Omental fat pad (tissue), 4 donors: ENCODE data around the gene CAMK4. TPM values are rescaled to one million over a fixed set of nuclear protein-coding genes. Genes with fewer than 3 reads are reported as not detected.

Experiments
- ATAC-seq: fragments of 150-250 bp; one replicate; pipeline ENCODE4 v1.9.1; 2016; ENCODE audit warnings: mild to moderate bottlenecking, moderate library complexity; ENCODE audit not compliant: low FRiP score
- DNase-seq: peaks from one replicate; pipeline ENCODE4 v3.0.0-alpha.2; 2019; ENCODE audit warnings: low spot score
- total RNA-seq, 4 donors: library from RNA; depleted of rRNA; stranded (reverse); fragments of >200 nt; gene quantifications; one replicate each; pipeline ENCODE4 v1.1.0, GENCODE V29; 2016
- TF ChIP-seq, protein P1 (sequence below), 3 donors: fragments of 450-650 bp; IDR thresholded peaks; one replicate each; pipeline ENCODE4 v1.5.1; 2016 to 2017; ENCODE audit warnings: antibody characterized with exemption in 3 of 3, mild to moderate bottlenecking in 3 of 3, moderate library complexity in 2 of 3

The CAMK4 gene
- total RNA-seq, 4 donors from 2014 or later = 0.44 to 3.8 (median 1.7) TPM

GRCh38 chr5:111198281-111198966 lies 25.8 kb upstream of the CAMK4 start:
- DNase-seq = no peak
- no peak for ATAC-seq
- TF ChIP-seq, protein P1, sequence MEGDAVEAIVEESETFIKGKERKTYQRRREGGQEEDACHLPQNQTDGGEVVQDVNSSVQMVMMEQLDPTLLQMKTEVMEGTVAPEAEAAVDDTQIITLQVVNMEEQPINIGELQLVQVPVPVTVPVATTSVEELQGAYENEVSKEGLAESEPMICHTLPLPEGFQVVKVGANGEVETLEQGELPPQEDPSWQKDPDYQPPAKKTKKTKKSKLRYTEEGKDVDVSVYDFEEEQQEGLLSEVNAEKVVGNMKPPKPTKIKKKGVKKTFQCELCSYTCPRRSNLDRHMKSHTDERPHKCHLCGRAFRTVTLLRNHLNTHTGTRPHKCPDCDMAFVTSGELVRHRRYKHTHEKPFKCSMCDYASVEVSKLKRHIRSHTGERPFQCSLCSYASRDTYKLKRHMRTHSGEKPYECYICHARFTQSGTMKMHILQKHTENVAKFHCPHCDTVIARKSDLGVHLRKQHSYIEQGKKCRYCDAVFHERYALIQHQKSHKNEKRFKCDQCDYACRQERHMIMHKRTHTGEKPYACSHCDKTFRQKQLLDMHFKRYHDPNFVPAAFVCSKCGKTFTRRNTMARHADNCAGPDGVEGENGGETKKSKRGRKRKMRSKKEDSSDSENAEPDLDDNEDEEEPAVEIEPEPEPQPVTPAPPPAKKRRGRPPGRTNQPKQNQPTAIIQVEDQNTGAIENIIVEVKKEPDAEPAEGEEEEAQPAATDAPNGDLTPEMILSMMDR (IDR thresholded peaks at IDR 0.05) = no peak

DNA sequence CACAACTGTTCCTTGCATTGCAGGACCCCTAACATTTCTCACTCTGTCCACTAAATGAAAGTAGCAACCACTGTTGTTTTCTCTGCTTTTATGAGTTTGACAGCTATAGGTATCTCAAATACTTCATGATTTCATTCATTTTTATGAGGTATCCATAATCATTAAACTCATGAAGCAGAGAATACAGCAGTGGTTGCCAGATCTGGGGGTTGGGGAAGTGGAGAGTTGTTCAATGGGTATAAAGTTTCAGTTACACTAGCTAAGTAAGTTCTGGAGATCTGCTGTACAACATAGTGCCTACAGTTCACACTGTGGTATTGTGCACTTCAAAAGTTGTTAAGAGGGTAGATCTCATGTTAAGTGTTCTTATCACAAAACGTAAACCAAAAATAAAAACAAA lies 23.4 kb upstream of the CAMK4 start:
- no peak for ATAC-seq
- TF ChIP-seq, protein P1 (IDR thresholded peaks at IDR 0.05) = no peak

DNA sequence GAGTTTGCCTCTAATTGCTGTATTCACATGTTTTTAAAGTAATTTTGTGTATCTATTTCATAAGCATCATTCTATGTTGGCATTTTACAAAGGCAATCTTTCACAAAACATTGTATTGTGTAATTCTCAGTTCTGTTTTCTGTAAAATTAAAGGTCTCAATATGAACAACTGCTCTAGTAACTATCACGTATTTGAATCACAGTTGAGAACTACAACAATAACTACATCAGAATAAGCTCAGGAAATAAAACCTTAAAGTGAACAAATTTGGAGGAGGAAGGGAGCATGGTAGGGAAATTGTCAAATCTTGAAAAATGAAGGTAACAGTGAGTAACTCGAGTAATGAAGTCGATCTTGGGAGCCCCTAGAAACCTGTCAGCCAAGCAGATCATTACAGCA lies 22.5 kb upstream of the CAMK4 start:
- ATAC-seq = no peak
- TF ChIP-seq, protein P1 (IDR thresholded peaks at IDR 0.05) = no peak
- DNase-seq = no peak

More for the DNA sequence above, 23.4 kb upstream of the CAMK4 start:
- DNase-seq = no peak

GRCh38 chr5:111211341-111211740 lies 12.8 kb upstream of the CAMK4 start:
- TF ChIP-seq, protein P1 (IDR thresholded peaks at IDR 0.05) = no peak
- DNase-seq (no peak), ATAC-seq (no peak)

DNA sequence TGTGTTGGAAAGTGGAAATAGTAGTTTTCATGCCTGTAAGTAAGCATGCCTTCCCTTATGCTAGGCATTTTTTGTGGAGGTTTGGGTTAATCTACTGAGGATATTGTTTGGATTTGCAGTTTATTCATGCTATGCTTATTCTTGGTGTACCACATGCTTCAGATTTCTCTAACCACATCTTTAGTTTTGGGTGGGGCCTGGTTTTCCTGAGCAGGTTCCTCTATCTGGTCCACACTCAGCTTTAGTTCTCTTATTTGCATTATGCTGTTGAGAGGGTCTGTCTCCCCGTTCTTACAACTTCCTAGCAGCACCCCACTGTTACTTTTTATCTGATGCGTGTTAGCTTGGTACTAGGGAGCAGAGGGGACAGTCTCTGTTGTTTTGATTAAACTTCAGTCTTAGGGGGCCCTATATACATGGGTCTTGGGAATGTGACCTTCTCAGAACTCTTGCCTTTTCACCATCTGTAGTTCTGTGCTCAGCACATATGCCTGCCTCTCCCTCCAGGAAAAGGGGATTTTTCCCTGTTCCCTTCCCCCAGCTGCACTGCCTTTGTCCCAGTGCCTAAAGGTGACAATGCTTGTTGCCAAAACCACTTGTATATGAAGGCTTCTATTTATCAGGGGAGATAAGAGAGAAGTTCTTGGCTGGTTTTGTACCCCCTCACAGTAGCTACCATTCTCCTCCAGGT lies 10.0 kb upstream of the CAMK4 start:
- no peak for DNase-seq
- TF ChIP-seq, protein P1 (IDR thresholded peaks at IDR 0.05) = no peak
- ATAC-seq = no peak

GRCh38 chr5:111215971-111216370 lies 8.2 kb upstream of the CAMK4 start:
- DNase-seq (no peak), ATAC-seq (no peak)
- TF ChIP-seq, protein P1 (IDR thresholded peaks at IDR 0.05) = no peak

- TF ChIP-seq, protein P1 (IDR thresholded peaks at IDR 0.05) = no peak
- no peak for ATAC-seq
These were observed 3.0 kb upstream of the CAMK4 start for GRCh38 chr5:111221139-111221538.

More at GRCh38 chr5:111221139-111221538, 3.0 kb upstream of the CAMK4 start:
- DNase-seq = no peak
